T follicular helper cell (primary cell): ENCODE measurements around the gene CYP1A2.

Source experiments
- DNase-seq: peaks from one replicate; pipeline ENCODE4 v3.0.0-alpha.2; 2020; ENCODE audit warnings: low read depth

The CYP1A2 gene

DNA sequence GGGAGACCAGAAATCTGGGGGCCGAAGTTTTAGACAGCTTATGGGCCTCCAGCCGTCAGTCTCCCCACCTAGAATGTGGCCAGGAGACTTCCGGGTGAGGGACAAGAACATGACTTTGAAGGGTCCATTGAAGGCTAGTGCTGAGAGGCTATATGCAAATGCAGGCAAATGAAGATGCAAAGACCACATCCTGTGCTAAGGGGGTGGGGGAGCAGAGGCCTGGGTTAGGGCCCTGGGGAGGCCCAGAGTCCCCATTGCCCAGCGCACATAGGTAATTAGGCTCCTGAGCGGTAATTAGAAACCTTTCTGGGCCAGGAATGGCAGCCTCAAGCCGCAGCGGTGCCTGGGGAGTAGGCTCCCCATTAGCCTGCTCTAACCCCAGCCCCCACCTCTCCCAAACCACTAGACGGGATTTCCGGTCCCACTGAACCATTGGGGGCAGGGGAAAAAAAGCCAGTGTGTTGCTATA, 40.1 kb downstream of the CYP1A2 start:
- peak; percentile 47 for DNase-seq

DNA sequence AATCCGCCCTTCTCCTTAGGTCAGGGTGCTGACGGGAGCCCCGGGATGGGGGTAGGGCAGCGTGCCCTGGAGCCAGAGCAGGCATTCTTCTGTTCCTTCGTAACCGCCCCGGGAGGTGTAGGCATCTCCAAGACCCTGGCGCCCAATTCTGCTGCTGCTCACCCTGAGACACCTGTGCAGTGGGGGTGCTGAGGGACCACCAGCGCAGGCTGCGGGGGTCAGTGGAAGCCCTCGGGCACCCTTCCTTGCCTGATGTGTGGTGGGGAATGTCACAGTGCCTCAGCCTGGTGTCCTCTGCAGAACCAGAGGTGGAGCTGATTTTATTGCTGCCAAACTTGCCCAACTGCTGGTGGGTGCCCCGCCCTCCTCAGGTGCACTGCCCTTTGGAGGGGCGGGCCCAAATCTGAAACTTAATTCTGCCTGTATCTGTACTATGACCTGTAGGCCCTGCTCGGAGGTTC, 40.6 kb downstream of the CYP1A2 start:
- DNase-seq = no peak

DNA sequence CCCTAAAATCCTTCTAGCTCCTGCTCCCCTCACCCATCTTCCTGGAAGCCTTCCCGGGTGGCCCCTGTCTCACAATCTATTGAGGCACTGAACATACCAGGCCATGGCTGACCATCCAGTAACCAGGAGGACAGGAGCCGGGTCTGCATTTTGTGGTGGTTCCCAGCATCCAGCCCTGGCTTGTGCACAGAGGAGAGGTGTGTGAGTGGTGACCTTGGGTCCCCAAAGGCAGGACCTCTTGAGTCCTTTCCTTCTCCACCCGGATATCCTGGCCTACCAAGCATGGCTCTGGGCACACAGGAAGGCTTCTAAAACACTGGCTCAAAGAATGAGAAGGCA, 41.1 kb downstream of the CYP1A2 start:
- no peak for DNase-seq

DNA sequence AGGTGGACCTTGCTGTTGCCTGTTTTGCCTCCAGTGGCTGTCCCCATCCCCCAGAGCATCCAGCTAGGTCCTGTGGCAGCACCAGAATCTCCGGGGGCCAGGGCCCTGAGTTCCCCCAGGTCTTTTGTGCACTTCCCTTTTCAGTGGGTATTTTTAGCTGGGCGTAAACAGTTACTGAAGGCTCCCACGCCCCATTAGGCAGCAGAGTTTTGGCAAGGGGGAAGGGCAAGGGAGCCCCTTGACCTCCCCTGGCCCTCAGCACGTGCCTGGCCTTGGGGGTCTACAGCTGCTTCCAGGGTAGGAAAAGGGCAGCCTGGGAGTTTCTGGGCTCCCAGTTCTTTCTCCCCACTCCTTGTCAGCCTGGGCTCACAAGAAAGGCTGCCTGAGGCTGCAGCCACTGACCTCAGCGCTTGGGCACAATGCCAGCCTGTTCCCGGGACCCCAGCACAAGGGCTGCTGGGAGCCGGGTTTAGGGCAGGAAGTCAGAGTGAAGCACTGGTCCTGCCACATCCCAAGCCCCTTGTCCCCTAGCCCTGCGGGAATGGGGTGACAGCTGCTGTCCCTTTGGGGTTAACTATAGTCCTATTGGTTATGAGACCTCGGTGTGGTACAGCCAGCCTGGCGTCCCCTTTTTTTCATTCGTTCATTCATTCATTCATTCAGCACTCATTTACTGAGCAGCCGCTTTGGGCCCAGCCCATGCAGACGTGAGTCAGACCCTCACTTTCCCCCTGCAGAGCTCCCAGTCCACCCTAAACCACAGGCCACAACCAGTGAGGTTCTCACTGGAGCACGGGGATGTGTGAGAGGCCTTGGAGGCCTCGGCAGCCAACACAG, 41.7 kb downstream of the CYP1A2 start:
- DNase-seq = no peak

DNA sequence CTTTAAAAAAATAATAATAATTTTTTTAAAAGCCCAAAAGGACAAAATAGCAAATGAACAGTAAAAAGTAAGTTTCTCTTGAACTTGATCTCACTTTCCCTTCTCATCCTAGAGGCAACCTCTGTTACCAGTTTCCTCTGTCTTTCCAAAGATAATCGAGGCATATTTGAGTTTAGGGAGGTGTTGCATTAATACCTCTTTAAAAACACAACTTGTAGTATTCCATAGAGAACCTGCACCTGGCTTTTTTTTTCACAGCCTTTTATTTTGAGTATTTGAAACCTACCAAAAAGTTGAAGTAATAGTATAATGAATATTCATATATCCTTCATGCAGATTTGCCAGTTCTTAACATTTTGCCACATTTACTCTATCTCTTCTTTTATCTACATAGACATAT, 42.4 kb downstream of the CYP1A2 start:
- DNase-seq = no peak

DNA sequence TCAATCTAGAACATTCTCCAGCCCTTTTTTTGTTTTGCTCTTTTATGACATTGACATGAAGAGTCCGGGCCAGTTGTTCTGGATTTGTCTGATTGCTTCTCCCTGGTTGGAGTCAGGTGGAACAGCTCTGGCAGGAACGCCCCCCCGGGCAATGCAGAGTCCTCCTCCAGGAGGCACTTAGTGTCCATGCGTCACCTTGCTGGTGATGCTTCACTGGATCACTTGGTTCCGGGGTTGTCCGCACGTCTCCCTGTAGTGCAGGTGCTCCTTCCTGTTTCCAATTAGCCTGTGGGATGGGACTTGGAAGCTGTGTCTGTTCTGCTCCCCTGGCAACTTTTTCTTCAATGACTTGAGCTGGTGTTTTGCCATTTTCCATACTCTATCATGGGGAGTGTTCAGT, 43.0 kb downstream of the CYP1A2 start:
- DNase-seq = no peak

DNA sequence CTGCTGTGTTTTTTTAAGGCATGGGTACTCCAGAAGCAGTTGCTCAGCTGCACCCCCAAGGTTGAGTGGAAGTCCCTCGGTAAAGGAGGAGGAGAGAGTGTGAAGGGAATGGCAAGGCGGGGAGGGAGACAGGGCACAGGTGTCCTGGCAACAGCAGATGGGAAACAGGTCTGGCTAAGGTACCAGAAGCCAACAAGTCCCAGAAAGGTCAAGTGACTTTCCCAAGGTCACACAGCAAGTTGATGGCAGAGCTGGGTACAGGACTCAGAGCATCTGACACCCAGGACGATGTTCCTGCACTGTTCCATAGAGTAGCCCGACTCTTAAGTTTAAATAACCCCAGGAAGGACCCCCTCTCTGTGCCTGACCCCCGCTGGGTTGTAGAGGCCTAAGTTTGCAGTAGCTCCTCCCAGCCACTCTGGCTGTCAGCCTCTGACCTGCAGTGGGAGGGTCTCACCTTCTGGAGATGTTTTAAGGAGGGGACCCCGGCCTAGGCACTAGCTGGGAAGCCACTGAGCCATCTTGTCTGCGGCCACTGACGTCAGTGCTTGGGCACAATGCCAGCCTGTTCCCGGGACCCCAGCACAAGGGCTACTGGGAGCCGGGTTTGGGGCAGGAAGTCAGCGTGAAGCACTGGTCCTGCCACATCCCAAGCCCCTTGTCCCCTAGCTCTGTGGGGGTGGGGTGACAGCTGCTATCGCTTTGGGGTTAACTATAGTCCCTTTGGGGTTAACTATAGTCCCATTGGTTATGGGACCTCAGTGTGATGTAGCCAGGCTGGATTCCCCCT, 43.8 kb downstream of the CYP1A2 start:
- no peak for DNase-seq

DNA sequence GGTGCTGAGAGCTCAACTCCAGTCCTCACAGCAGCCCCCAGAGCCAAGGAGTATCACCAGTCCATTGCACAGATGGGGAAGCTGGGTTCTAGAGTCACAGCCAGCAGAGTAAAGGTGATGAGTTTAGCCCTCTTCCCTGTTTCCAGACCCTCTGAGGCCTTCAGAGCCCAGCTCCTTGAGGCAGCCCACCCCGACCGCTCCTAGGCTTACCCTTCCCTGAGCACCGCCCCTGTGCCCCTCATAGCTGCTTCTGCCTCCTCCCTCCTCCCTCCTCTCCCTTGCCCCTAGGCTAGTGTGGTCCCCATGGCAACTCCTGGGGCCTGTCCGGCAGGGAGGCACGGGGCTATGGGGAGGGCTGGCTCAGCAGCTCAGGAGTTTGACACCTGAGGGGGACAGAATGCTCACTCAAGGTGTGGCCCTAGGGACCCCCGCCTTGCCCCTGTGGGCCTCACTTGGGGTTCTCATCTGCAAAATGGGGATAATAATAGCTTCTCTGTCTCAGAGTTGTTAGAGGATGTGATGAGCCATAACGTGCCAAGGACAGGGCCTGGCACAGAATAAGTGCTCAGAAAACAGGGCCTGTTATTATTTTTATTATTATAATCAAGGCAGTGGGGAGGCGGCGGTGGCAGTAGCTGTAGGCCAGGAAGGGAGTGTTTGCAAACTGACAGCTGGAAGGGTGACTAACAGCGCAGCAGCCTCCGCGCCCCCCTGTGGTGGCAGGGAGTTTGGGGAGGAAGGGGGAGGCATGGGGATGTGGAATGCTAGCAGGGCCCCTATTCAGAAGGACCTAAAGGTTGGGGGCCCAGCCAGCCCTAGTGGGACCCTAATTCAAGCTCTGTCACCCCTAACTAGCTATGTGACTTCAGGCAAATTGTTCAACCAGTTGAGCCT, 44.7 kb downstream of the CYP1A2 start:
- peak; percentile 72 for DNase-seq

DNA sequence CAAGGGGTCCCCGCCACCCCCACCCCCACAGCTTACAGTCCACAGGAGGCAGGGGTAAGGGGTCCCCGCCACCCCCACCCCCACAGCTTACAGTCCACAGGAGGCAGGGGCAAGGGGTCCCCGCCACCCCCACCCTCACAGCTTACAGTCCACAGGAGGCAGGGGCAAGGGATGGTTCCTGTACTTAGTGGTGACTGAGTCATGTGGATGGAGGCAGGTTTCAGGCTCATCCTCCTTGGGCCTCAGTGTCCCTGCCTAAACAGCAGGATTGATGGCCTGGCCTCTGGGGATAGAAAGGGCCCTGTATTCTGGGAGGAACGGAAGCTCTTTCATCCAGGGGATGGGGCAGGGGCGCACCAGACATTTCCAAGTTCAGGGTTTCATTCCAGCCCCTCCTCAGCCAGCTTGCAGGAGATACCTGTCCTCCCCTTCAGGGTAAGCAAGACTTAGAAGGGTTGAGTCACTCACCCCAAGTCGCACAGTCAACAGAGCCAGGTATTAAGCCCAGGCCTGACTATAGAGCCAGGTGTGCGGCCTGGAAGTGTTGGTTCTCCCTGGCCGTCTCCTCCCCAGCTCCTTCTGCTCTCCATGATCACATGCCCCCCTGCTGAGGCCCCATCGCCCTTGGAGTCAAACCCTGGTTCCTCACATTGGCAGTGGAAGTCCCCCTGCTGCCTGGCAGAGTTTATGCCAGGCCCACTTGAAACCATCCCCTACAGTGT, 45.8 kb downstream of the CYP1A2 start:
- DNase-seq = no peak

DNA sequence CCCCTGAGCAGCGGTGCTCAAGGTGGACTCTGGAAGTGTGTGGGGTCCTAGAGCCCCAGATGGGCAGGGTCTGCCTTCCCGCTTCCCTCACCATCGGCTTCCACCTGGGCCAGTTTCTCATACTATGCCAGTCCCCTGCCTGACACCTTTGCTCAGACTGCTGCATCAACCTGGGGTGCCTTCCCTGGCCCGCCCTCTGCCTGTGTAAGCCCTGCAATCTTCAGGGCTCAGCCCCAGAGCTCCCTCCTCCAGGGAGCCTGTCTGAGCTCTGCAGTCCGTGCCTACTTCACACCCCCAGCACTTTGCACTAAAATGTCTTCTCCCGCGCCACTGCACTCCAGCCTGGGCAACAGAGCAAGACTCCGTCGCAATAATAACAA, 46.3 kb downstream of the CYP1A2 start:
- DNase-seq = no peak

DNA sequence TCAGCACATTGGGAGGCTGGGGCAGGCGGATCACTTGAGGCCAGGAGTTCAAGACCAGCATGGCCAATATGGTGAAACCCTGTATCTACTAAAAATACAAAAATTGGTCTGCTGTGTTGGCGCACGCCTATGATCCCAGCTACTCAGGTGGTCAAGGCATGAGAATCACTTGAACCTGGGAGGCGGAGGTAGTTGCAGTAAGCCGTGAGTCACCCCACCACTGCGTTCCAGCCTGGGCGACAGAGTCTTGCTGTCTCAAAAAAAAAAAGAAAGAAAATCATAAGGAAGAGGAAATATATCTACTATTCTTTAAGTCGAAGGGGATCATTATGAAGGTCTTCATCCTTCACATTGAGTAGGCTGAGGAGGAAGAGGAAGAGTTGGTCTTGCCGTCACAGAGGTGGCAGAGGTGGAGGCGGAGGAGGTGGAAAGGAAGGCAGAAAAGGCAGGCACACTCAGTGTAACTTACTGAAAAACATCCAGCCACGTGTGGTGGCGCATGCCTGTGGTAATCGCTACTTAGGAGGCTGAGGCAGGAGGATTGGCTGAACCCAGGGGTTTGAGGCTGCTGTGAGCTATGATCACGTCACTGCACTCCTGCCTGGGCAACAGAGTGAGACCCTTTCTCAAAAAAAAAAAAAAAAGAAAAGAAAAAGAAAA, 47.5 kb downstream of the CYP1A2 start:
- DNase-seq = no peak

DNA sequence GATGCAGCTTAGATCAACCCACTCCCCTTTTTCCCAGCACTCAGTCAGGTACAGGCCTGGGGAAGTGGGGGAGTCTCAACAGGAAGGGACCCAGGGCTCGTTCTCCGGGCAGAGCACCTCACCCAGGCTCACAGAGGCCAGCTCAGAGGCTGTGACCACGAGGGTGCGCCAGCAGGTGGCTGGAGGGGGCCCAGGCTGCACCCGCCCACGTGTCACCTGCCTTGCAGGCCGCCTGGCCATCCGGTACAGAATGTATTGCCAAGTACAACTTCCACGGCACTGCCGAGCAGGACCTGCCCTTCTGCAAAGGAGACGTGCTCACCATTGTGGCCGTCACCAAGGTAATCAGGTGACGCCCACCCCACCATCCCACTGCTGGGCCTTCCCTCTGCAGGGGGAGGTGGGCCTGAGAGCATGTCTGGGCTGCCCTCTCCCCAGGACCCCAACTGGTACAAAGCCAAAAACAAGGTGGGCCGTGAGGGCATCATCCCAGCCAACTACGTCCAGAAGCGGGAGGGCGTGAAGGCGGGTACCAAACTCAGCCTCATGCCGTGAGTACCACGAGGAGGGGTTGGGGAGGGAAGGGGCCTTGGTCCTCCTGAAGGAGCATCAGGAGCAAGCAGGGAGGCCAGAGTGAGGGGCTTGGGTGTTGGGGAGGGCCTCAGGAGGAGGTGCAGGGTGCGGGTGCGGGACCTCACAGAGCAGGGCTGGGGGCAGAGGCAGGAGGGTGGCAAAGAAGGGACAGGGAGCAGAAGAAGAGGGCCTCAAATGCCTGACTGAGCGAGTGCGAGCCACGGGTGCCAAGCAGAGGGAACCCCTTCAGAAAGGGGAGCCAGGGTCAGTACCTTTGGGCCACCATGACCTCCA, 50.0 kb downstream of the CYP1A2 start:
- DNase-seq = no peak

DNA sequence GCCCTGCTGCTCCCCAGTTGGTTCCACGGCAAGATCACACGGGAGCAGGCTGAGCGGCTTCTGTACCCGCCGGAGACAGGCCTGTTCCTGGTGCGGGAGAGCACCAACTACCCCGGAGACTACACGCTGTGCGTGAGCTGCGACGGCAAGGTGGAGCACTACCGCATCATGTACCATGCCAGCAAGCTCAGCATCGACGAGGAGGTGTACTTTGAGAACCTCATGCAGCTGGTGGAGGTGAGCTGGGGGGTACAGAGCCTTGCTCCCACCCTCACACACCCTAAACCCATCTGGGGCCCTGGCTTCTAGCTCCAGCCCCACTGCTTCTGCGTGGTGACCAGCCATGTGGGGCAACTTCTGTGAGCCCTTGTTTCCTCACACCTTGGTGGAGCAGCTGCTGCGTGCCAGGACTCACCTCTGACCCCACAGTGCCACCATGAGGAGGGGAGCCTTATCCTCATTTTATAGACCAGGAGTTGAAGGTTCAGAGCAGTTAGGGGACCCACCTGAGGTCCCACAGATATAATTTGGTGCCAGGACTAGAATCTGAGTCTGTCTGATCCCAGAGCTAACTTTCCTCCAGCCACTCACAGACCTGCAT, 50.7 kb downstream of the CYP1A2 start:
- DNase-seq = no peak

DNA sequence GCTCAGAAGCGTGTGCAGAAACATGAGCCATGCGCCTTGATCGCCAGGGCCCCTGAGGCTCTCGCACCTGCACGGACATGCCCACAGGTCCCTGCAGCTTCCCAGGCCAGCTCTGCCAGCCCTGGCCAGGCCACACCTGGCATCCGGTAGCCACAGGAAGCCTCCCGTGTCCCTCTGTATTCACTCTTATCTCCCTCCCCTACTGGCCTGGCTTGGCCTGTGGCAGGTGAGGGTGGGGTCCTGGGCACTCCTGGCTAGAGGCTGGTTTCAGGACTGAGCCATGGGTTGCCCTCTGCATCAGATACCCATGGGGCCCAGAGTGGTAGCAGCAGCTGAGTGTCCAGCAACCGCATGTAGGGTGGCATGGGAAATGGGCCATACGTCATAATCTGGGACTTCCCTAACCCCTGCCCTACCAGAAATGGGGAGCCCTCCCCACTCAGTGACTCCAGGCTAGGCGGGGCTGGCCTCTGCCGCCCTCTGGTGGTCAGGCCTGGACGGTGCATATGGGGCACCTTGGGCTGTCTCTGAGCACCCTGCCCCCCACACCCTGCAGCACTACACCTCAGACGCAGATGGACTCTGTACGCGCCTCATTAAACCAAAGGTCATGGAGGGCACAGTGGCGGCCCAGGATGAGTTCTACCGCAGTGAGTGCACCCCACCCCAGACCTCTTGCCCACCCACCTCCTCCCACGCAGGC, 51.4 kb downstream of the CYP1A2 start:
- peak; percentile 83 for DNase-seq

DNA sequence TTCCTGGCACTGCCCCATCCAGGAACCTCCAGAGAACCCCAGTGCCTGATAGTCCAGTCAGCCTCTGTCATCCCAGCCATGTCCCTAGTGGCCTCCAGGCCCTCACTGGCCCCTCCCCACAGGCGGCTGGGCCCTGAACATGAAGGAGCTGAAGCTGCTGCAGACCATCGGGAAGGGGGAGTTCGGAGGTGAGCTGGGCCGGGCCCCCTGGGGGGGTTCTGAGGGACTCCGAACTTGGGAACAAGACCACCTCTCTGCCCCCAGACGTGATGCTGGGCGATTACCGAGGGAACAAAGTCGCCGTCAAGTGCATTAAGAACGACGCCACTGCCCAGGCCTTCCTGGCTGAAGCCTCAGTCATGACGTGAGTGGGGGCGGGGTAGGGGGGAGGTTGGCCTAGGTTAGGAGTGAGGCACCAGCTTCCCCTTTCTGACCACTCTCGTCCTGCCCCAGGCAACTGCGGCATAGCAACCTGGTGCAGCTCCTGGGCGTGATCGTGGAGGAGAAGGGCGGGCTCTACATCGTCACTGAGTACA, 52.0 kb downstream of the CYP1A2 start:
- no peak for DNase-seq

DNA sequence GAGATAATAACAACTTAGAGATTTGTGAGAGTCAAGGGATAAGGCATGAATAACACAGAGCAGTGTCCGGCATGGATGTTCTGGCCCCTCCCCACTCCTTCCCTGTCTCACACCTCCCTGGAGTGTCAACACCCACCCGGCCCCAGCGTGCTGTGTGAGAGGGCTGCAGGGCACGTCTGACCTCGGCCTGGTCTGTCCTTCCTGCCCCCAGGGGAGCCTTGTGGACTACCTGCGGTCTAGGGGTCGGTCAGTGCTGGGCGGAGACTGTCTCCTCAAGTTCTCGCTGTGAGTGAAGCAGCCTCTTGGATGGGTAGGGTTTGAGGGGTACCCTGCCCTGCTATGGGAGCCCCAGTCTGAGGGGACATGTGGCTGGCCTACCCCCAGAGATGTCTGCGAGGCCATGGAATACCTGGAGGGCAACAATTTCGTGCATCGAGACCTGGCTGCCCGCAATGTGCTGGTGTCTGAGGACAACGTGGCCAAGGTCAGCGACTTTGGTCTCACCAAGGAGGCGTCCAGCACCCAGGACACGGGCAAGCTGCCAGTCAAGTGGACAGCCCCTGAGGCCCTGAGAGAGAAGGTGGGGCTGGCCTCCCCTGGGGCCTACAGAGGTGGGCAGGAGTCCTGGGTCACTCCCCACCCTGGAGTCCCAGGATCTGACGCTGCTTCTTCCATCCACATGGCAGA, 52.8 kb downstream of the CYP1A2 start:
- DNase-seq = no peak

DNA sequence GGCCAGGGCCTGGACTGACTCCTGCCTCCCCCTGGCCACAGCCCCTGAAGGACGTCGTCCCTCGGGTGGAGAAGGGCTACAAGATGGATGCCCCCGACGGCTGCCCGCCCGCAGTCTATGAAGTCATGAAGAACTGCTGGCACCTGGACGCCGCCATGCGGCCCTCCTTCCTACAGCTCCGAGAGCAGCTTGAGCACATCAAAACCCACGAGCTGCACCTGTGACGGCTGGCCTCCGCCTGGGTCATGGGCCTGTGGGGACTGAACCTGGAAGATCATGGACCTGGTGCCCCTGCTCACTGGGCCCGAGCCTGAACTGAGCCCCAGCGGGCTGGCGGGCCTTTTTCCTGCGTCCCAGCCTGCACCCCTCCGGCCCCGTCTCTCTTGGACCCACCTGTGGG, 53.6 kb downstream of the CYP1A2 start:
- DNase-seq = no peak

DNA sequence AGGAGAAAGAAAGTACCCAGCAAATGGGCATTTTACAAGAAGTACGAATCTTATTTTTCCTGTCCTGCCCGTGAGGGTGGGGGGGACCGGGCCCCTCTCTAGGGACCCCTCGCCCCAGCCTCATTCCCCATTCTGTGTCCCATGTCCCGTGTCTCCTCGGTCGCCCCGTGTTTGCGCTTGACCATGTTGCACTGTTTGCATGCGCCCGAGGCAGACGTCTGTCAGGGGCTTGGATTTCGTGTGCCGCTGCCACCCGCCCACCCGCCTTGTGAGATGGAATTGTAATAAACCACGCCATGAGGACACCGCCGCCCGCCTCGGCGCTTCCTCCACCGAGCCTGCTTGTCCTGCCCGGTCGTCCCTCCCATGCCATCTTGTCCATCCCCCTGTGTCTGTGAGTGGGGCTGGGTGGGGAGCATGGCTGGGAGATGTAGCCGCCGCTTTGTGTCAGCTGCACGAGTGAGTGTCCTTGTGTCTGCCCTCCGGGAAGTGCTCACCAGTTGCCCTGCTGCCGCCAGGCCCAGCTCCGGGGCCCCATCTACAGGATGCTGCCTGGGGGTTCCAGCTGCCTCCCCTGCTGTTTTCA, 54.3 kb downstream of the CYP1A2 start:
- DNase-seq = no peak
